Left ventricle myocardium inferior (tissue), 1 donor: ENCODE measurements around the gene CD99L2. TPM values are rescaled to one million over a fixed set of nuclear protein-coding genes. Genes with fewer than 3 reads are reported as not detected.

Experiments used
- DNase-seq: peaks from one replicate; pipeline ENCODE4 v3.0.0-alpha.2; 2020
- H3K27ac ChIP-seq: fragments of 200-600 bp; replicated peaks from 2 replicates; pipeline ENCODE4 v1.8.0; 2021
- H3K27me3 ChIP-seq: fragments of 200-600 bp; 2 replicates; pipeline ENCODE4 v1.8.0; 2021; ENCODE audit warnings: low read depth
- H3K36me3 ChIP-seq: fragments of 200-600 bp; 2 replicates; pipeline ENCODE4 v1.8.0; 2021
- H3K4me1 ChIP-seq: fragments of 200-600 bp; 2 replicates; pipeline ENCODE4 v1.8.0; 2021
- H3K4me3 ChIP-seq: fragments of 200-600 bp; 2 replicates; pipeline ENCODE4 v1.8.0; 2021; ENCODE audit warnings: mild to moderate bottlenecking, moderate library complexity
- H3K9me3 ChIP-seq: fragments of 200-600 bp; replicated peaks from 2 replicates; pipeline ENCODE4 v1.8.0; 2021
- CTCF ChIP-seq: fragments of 200-600 bp; IDR thresholded peaks from 2 replicates; pipeline ENCODE4 v1.8.0; 2021; ENCODE audit warnings: antibody characterized with exemption, mild to moderate bottlenecking, borderline replicate concordance
- intact Hi-C: fragments of 100-400 bp; cut with micrococcal nuclease; formaldehyde crosslinking; loops from one replicate; pipeline ENCODE4 v1.11.0; 2022
- total RNA-seq: library from RNA; stranded (reverse); fragmentation: NEBNext Ultra II Directional; extraction: Animal tissue kit (Norgen Biotek cat#: 25700); gene quantifications from one replicate; pipeline ENCODE4 v1.2.1, GENCODE V29; 2021
- donor health status: DM: no; HTN: yes; CAD: no; lungs with severe emphysema.

Gene CD99L2
- total RNA-seq, 1 donor from 2014 or later = 68.1 TPM

- Histone ChIP-seq H3K9me3 (no peaks in the 10 kb centered on the region), H3K4me1 (no peaks in the 10 kb centered on the region), H3K4me3 (no peak overlapping the region), H3K27ac (no peak overlapping the region), H3K27me3 (no peaks in the 10 kb centered on the region), H3K36me3 (no peaks in the 10 kb centered on the region)
- intact Hi-C loops = no loop called here
- no peak for TF ChIP-seq CTCF
- DNase-seq = no peak
Measured at GRCh38 chrX:150936556-150936955, 38.1 kb upstream of the CD99L2 start.

- DNase-seq = no peak
- no peaks in the 10 kb centered on the region for H3K36me3 ChIP-seq
- TF ChIP-seq CTCF = no peak
- no peak overlapping the region for H3K4me3 ChIP-seq
- no peaks in the 10 kb centered on the region for H3K27me3 ChIP-seq
- no peaks in the 10 kb centered on the region for H3K4me1 ChIP-seq
- intact Hi-C loops = no loop called here
- H3K27ac ChIP-seq = no peak overlapping the region
- no peaks in the 10 kb centered on the region for H3K9me3 ChIP-seq
Measured at GRCh38 chrX:150935467-150935866, 37.0 kb upstream of the CD99L2 start.

GRCh38 chrX:150934453-150934852 is 36.0 kb upstream of the CD99L2 start:
- H3K4me3 ChIP-seq = no peak overlapping the region
- no peaks in the 10 kb centered on the region for H3K36me3 ChIP-seq
- intact Hi-C loops = no loop called here
- TF ChIP-seq CTCF = no peak
- H3K9me3 ChIP-seq = no peaks in the 10 kb centered on the region
- no peaks in the 10 kb centered on the region for H3K4me1 ChIP-seq
- DNase-seq = no peak
- H3K27me3 ChIP-seq = no peaks in the 10 kb centered on the region
- H3K27ac ChIP-seq = no peak overlapping the region

GRCh38 chrX:150933945-150934350 is 35.5 kb upstream of the CD99L2 start:
- Histone ChIP-seq H3K27me3 (no peaks in the 10 kb centered on the region), H3K27ac (no peak overlapping the region), H3K9me3 (no peaks in the 10 kb centered on the region), H3K4me3 (no peak overlapping the region), H3K36me3 (no peaks in the 10 kb centered on the region), H3K4me1 (no peaks in the 10 kb centered on the region)
- no peak for DNase-seq
- intact Hi-C loops = no loop called here
- TF ChIP-seq CTCF = no peak

GRCh38 chrX:150929058-150929457 is 30.6 kb upstream of the CD99L2 start:
- intact Hi-C loops = no loop called here
- Histone ChIP-seq H3K4me3 (no peak overlapping the region), H3K27me3 (no peaks in the 10 kb centered on the region), H3K9me3 (no peaks in the 10 kb centered on the region), H3K27ac (no peak overlapping the region), H3K36me3 (no peaks in the 10 kb centered on the region), H3K4me1 (no peaks in the 10 kb centered on the region)
- no peak for DNase-seq
- TF ChIP-seq CTCF = no peak

GRCh38 chrX:150926791-150927190 is 28.3 kb upstream of the CD99L2 start:
- no peak overlapping the region for H3K27ac ChIP-seq
- no peaks in the 10 kb centered on the region for H3K9me3 ChIP-seq
- no peak for TF ChIP-seq CTCF
- intact Hi-C loops = no loop called here
- no peaks in the 10 kb centered on the region for H3K36me3 ChIP-seq
- no peak overlapping the region for H3K4me3 ChIP-seq
- no peaks in the 10 kb centered on the region for H3K27me3 ChIP-seq
- DNase-seq = no peak
- no peaks in the 10 kb centered on the region for H3K4me1 ChIP-seq
